Osteocyte (in vitro differentiated cells): ENCODE results near the gene C2orf76. TPM values are rescaled to one million over a fixed set of nuclear protein-coding genes. Genes with fewer than 3 reads are reported as not detected.

ENCODE experiments used
- DNase-seq: peaks from one replicate; pipeline ENCODE4 v3.0.0; 2021; ENCODE audit warnings: mixed read lengths; ENCODE audit not compliant: unreplicated experiment; ENCODE audit errors: extremely low spot score
- H3K27ac Mint-ChIP-seq: one replicate; pipeline ENCODE4 v1.8.0; 2021; ENCODE audit warnings: mild to moderate bottlenecking, mixed read lengths; ENCODE audit not compliant: unreplicated experiment
- H3K27me3 Mint-ChIP-seq: one replicate; pipeline ENCODE4 v1.8.0; 2021; ENCODE audit warnings: mixed read lengths; ENCODE audit not compliant: unreplicated experiment
- H3K36me3 Mint-ChIP-seq: one replicate; pipeline ENCODE4 v1.8.0; 2021; ENCODE audit warnings: mixed read lengths; ENCODE audit not compliant: unreplicated experiment
- H3K4me1 Mint-ChIP-seq: one replicate; pipeline ENCODE4 v1.8.0; 2021; ENCODE audit warnings: mixed read lengths; ENCODE audit not compliant: unreplicated experiment
- H3K4me3 Mint-ChIP-seq: one replicate; pipeline ENCODE4 v1.8.0; 2021; ENCODE audit warnings: mild to moderate bottlenecking, moderate library complexity, mixed read lengths; ENCODE audit not compliant: unreplicated experiment
- H3K9me3 Mint-ChIP-seq: one replicate; pipeline ENCODE4 v1.8.0; 2021; ENCODE audit warnings: mixed read lengths; ENCODE audit not compliant: unreplicated experiment
- total RNA-seq: library from RNA; stranded (reverse); gene quantifications from 2 replicates; pipeline ENCODE4 v1.2.1, GENCODE V29; 2021
- TF ChIP-seq, protein P1 (sequence below): fragments of 200-600 bp; sonication (generic); IDR thresholded peaks from 2 replicates; pipeline ENCODE4 v1.5.0; 2021; ENCODE audit warnings: antibody characterized with exemption, mild to moderate bottlenecking, moderate library complexity

Gene C2orf76
- total RNA-seq, 1 donor from 2014 or later: 11.1 TPM

DNA sequence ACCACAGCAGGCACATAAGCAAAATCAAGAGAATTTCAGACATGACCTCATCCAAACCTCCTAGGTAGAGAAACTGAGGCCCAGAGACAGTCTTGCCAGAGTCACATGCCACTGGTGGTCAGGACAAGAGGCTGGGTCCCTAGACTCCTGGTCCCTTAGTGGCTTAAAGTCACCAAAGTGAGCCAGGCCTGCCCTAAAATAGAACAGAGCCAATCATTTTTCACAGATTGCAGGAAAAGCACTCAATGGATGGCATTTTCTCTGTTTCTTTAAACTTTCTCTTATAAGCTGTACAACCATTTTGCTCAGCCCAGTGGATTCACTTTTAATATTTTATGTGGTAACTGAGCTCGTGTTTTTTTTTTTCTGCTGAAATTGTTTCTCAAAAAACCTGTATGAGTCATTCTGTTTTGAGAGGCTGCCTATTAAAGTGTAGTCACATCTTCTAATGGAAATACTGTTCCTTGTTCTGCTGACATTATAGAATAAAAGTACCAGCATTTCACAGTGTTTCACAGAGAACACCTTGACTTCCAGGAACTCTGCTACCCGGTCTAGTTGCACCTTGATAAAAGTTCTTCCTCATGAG, 113.4 kb downstream of the C2orf76 start:
- Mint-ChIP-seq H3K9me3 (no peaks in the 10 kb centered on the region), H3K4me1 (peaks cover 84% of the 10 kb centered on the region), H3K4me3 (peak overlapping the region; percentile 2), H3K27ac (peak overlapping the region; percentile 94), H3K27me3 (no peaks in the 10 kb centered on the region), H3K36me3 (no peaks in the 10 kb centered on the region)
- TF ChIP-seq, protein P1, sequence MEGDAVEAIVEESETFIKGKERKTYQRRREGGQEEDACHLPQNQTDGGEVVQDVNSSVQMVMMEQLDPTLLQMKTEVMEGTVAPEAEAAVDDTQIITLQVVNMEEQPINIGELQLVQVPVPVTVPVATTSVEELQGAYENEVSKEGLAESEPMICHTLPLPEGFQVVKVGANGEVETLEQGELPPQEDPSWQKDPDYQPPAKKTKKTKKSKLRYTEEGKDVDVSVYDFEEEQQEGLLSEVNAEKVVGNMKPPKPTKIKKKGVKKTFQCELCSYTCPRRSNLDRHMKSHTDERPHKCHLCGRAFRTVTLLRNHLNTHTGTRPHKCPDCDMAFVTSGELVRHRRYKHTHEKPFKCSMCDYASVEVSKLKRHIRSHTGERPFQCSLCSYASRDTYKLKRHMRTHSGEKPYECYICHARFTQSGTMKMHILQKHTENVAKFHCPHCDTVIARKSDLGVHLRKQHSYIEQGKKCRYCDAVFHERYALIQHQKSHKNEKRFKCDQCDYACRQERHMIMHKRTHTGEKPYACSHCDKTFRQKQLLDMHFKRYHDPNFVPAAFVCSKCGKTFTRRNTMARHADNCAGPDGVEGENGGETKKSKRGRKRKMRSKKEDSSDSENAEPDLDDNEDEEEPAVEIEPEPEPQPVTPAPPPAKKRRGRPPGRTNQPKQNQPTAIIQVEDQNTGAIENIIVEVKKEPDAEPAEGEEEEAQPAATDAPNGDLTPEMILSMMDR: no peak
- no peak for DNase-seq

Other genes with a start within 250 kb of the C2orf76 start
- gene C1QL2, start 208.1 kb downstream of the C2orf76 start, total RNA-seq: not detected in 2 replicates
- gene STEAP3, start 143.0 kb downstream of the C2orf76 start, total RNA-seq: 19.3 and 22.7 TPM in 2 replicates
- gene DBI, start 143 bp upstream of the C2orf76 start, total RNA-seq: 57.7 and 59.2 TPM in 2 replicates
- 0.21 and 0.40 TPM in 2 replicates for gene TMEM37, start 65.0 kb upstream of the C2orf76 start, total RNA-seq
- not detected in 2 replicates for gene SCTR, start 157.6 kb upstream of the C2orf76 start, total RNA-seq
- gene CFAP221, start 177.6 kb upstream of the C2orf76 start, total RNA-seq: not detected in 2 replicates